CD14-positive monocyte (primary cell): ENCODE data around the gene PBX3. TPM values are rescaled to one million over a fixed set of nuclear protein-coding genes. Genes with fewer than 3 reads are reported as not detected.

Source experiments
- DNase-seq, 3 donors: peaks; one replicate each; pipeline ENCODE4 v3.0.0-alpha.2; 2011 to 2022
- H2AFZ ChIP-seq: 2 replicates; pipeline ENCODE4 v1.6.0; 2012; ENCODE audit warnings: mild to moderate bottlenecking, low read depth, low read length, inconsistent platforms; ENCODE audit not compliant: insufficient read depth, poor library complexity, severe bottlenecking
- H3K27ac ChIP-seq, 2 donors: 1 replicate in 1 of 2; 2 replicates in 1 of 2; pipeline ENCODE4 v1.5.1; 2012 to 2013; ENCODE audit warnings: low read length in 2 of 2, control low read depth in 1 of 2, inconsistent platforms in 1 of 2, low read depth in 1 of 2, mild to moderate bottlenecking in 1 of 2
- H3K27me3 ChIP-seq, 2 donors: one replicate each; pipeline versions ENCODE4 v1.6.0 to v1.6.1; 2011 to 2013; ENCODE audit warnings: low read length in 2 of 2; ENCODE audit not compliant: control insufficient read depth in 2 of 2, insufficient read depth in 2 of 2
- H3K36me3 ChIP-seq, 2 donors: replicated peaks in 1 of 2; 1 replicate in 1 of 2; 2 replicates in 1 of 2; pipeline versions ENCODE4 v1.5.1 to v1.6.1; 2012 to 2013; ENCODE audit warnings: low read length in 2 of 2, control low read depth in 1 of 2, inconsistent platforms in 1 of 2, mild to moderate bottlenecking in 1 of 2; ENCODE audit not compliant: insufficient read depth in 2 of 2, control insufficient read depth in 1 of 2
- H3K4me1 ChIP-seq, 2 donors: 1 replicate in 1 of 2; 2 replicates in 1 of 2; pipeline versions ENCODE4 v1.5.1 to v1.6.1; 2012 to 2013; ENCODE audit warnings: low read length in 2 of 2, control low read depth in 1 of 2, inconsistent platforms in 1 of 2, mild to moderate bottlenecking in 1 of 2, moderate library complexity in 1 of 2; ENCODE audit not compliant: insufficient read depth in 2 of 2, control insufficient read depth in 1 of 2
- H3K4me2 ChIP-seq: replicated peaks from 2 replicates; pipeline ENCODE3; 2012; ENCODE audit warnings: low read length, moderate library complexity, mild to moderate bottlenecking; ENCODE audit not compliant: poor library complexity, severe bottlenecking; ENCODE audit errors: extremely low read depth
- H3K4me3 ChIP-seq, 3 experiments: fragments of 200-600 bp in 1 of 3; sonication (generic) in 1 of 3; replicated peaks in 1 of 3; 1 replicate in 2 of 3; 2 replicates in 1 of 3; pipeline ENCODE4 v1.5.1; 2011 to 2013; ENCODE audit warnings: low read length in 3 of 3, mild to moderate bottlenecking in 3 of 3, control low read depth in 2 of 3, low read depth in 2 of 3, inconsistent platforms in 1 of 3, moderate library complexity in 1 of 3
- H3K79me2 ChIP-seq: 2 replicates; pipeline ENCODE4 v1.6.0; 2012; ENCODE audit warnings: mild to moderate bottlenecking, control low read depth, inconsistent platforms, low read length, moderate library complexity; ENCODE audit not compliant: insufficient read depth
- H3K9ac ChIP-seq: 2 replicates; pipeline ENCODE4 v1.6.0; 2017; ENCODE audit warnings: low read length, mild to moderate bottlenecking; ENCODE audit not compliant: insufficient read depth, poor library complexity, severe bottlenecking
- H3K9me3 ChIP-seq, 2 donors: replicated peaks in 1 of 2; 1 replicate in 1 of 2; 2 replicates in 1 of 2; pipeline versions ENCODE4 v1.5.1 to v1.6.1; 2012 to 2013; ENCODE audit warnings: low read length in 2 of 2, control low read depth in 1 of 2; ENCODE audit not compliant: control insufficient read depth in 1 of 2, insufficient read depth in 1 of 2
- H4K20me1 ChIP-seq: 2 replicates; pipeline ENCODE4 v1.6.0; 2012; ENCODE audit warnings: mild to moderate bottlenecking, low read length, control low read depth, moderate library complexity; ENCODE audit not compliant: insufficient read depth
- H3K27ac Mint-ChIP-seq, 7 donors: one replicate each; pipeline ENCODE4 v1.8.0; 2020; ENCODE audit warnings: mild to moderate bottlenecking in 7 of 7, mixed read lengths in 7 of 7, moderate library complexity in 6 of 7, inconsistent platforms in 2 of 7
- H3K27me3 Mint-ChIP-seq, 3 donors: one replicate each; pipeline ENCODE4 v1.8.0; 2021 to 2022; ENCODE audit warnings: low read depth in 3 of 3, mild to moderate bottlenecking in 3 of 3, mixed read lengths in 3 of 3, moderate library complexity in 3 of 3, inconsistent platforms in 1 of 3
- H3K36me3 Mint-ChIP-seq, 2 donors: one replicate each; pipeline ENCODE4 v1.8.0; 2020; ENCODE audit warnings: mixed read lengths in 2 of 2, inconsistent platforms in 1 of 2, mild to moderate bottlenecking in 1 of 2
- H3K4me1 Mint-ChIP-seq: one replicate; pipeline ENCODE4 v1.8.0; 2020; ENCODE audit warnings: mild to moderate bottlenecking, mixed read lengths
- H3K4me3 Mint-ChIP-seq, 2 donors: one replicate each; pipeline ENCODE4 v1.8.0; 2020; ENCODE audit warnings: mild to moderate bottlenecking in 2 of 2, mixed read lengths in 2 of 2, moderate library complexity in 1 of 2
- H3K9me3 Mint-ChIP-seq, 7 donors: one replicate each; pipeline ENCODE4 v1.8.0; 2020 to 2022; ENCODE audit warnings: mixed read lengths in 7 of 7, mild to moderate bottlenecking in 6 of 7, moderate library complexity in 6 of 7, inconsistent platforms in 2 of 7
- CTCF ChIP-seq: fragments of 200-600 bp; IDR thresholded peaks from one replicate; pipeline ENCODE4 v1.8.0; 2022; ENCODE audit warnings: antibody characterized with exemption, mild to moderate bottlenecking
- WGBS: methylation state at CpG from one replicate; pipeline ENCODE4 v1.1.5; 2013; ENCODE audit warnings: missing lambda C conversion rate; ENCODE audit not compliant: insufficient coverage; 5-methylcytosine and 5-hydroxymethylcytosine counted together
- intact Hi-C, 2 donors: fragments of 100-400 bp; cut with micrococcal nuclease; formaldehyde crosslinking; loops; one replicate each; pipeline versions ENCODE4 v1.15.0 to v1.15.1; 2023
- polyA plus RNA-seq, 3 donors: library from polyadenylated mRNA; depleted of rRNA in 1 of 3; unstranded in 2 of 3; stranded (reverse) in 1 of 3; fragments of 300-500 nt in 2 of 3; fragments of >200 nt in 1 of 3; fragmentation: Illumina TruSeq in 2 of 3; gene quantifications; 1 replicate in 2 of 3; 2 replicates in 1 of 3; pipeline ENCODE4 v1.2.3, GENCODE V29; 2012 to 2021

Gene PBX3
- polyA plus RNA-seq, 3 donors = 6.6 to 22.7 (median 7.1) TPM

- Histone ChIP-seq H3K4me1 (no peaks in the 10 kb centered on the region), H3K4me2 (no peak overlapping the region), H2AFZ (no peak overlapping the region), H3K79me2 (no peaks in the 10 kb centered on the region), H3K36me3 (peaks cover 8 to 42% of the 10 kb centered on the region in 2 donors), H4K20me1 (no peaks in the 10 kb centered on the region), H3K4me3 (no peak overlapping the region), H3K9me3 (no peaks in the 10 kb centered on the region), H3K9ac (no peak overlapping the region), H3K27ac (no peak overlapping the region), H3K27me3 (no peaks in the 10 kb centered on the region)
- peak; percentile 3 to 23 (median 14) for DNase-seq
- Mint-ChIP-seq H3K4me1 (peaks cover 13% of the 10 kb centered on the region), H3K36me3 (peaks cover 54 to 56% of the 10 kb centered on the region in 2 donors), H3K4me3 (no peak overlapping the region), H3K9me3 (no peaks in the 10 kb centered on the region), H3K27ac (no peak overlapping the region), H3K27me3 (no peaks in the 10 kb centered on the region)
- no peak for TF ChIP-seq CTCF
- intact Hi-C loops = no loop called here
- 21% methylated on average over 7 of the region's 7 CpGs for WGBS
These were observed 213.9 kb downstream of the PBX3 start for GRCh38 chr9:125961072-125961471.

GRCh38 chr9:125963932-125964331 is 216.8 kb downstream of the PBX3 start:
- Histone ChIP-seq H3K4me1 (no peaks in the 10 kb centered on the region), H3K79me2 (no peaks in the 10 kb centered on the region), H3K27ac (no peak overlapping the region), H4K20me1 (no peaks in the 10 kb centered on the region), H3K4me2 (no peak overlapping the region), H3K9ac (no peak overlapping the region), H3K27me3 (no peaks in the 10 kb centered on the region), H3K36me3 (peaks cover 19 to 57% of the 10 kb centered on the region in 2 donors), H3K9me3 (no peaks in the 10 kb centered on the region), H3K4me3 (no peak overlapping the region), H2AFZ (no peak overlapping the region)
- H3K4me1 Mint-ChIP-seq = peaks cover 13% of the 10 kb centered on the region
- no peaks in the 10 kb centered on the region for H3K27me3 Mint-ChIP-seq
- H3K4me3 Mint-ChIP-seq = no peak overlapping the region
- intact Hi-C loops = no loop called here
- no peak for TF ChIP-seq CTCF
- no peaks in the 10 kb centered on the region for H3K9me3 Mint-ChIP-seq
- peaks cover 62 to 65% of the 10 kb centered on the region in 2 donors for H3K36me3 Mint-ChIP-seq
- WGBS = no CpG with 5 or more reads among the region's 2 CpGs
- no peak for DNase-seq
- H3K27ac Mint-ChIP-seq = no peak overlapping the region
